GM12865 (cell line): Measurements from ENCODE around the gene TNFSF10.

Experiments
- DNase-seq: peaks from one replicate; pipeline ENCODE4 v3.0.0; 2010; ENCODE audit warnings: low read depth
- H3K4me3 ChIP-seq: 2 replicates; pipeline ENCODE4 v1.5.1; 2011; ENCODE audit warnings: mild to moderate bottlenecking, low read depth, low read length, control low read depth
- TF ChIP-seq, protein P1 (sequence below): IDR thresholded peaks from 2 replicates; pipeline ENCODE4 v1.5.1; 2011; ENCODE audit warnings: low read length, control low read depth, low read depth, inconsistent platforms; ENCODE audit not compliant: insufficient read depth; ENCODE audit errors: missing control alignments

TNFSF10 gene

GRCh38 chr3:172518929-172519640, 4.1 kb downstream of the TNFSF10 start:
- DNase-seq = no peak
- TF ChIP-seq, protein P1, sequence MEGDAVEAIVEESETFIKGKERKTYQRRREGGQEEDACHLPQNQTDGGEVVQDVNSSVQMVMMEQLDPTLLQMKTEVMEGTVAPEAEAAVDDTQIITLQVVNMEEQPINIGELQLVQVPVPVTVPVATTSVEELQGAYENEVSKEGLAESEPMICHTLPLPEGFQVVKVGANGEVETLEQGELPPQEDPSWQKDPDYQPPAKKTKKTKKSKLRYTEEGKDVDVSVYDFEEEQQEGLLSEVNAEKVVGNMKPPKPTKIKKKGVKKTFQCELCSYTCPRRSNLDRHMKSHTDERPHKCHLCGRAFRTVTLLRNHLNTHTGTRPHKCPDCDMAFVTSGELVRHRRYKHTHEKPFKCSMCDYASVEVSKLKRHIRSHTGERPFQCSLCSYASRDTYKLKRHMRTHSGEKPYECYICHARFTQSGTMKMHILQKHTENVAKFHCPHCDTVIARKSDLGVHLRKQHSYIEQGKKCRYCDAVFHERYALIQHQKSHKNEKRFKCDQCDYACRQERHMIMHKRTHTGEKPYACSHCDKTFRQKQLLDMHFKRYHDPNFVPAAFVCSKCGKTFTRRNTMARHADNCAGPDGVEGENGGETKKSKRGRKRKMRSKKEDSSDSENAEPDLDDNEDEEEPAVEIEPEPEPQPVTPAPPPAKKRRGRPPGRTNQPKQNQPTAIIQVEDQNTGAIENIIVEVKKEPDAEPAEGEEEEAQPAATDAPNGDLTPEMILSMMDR = no peak
- no peak overlapping the region for H3K4me3 ChIP-seq

DNA sequence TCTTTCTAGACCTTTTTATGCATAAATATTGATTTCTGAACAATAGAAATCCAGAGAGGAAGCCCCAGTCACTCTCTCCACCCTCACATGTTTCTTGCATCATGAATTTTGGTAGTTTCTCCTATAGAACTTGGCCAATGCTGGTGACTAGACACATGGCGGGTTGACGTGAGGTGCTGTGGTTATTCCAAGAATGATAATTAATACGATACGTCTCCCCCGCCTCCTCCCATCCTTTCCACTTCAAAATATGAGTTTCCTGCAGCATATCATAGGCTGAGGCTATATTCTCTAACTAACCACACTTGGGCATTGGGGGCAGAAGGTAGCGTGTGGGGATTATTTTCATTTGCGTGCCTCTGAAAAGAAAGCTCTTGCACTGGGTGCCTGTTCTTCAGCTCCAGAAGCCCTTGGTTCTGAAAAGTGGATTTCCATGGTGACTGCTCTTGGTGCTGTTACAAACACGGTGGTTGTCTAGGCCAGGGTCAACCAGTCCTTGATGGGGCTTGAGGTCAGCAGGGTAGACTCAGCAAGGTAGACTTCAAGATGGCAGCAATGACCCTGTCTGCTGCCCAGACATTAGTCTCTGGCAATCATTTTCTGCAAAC, 5.3 kb downstream of the TNFSF10 start:
- H3K4me3 ChIP-seq = no peak overlapping the region
- no peak for DNase-seq
- TF ChIP-seq, protein P1 = no peak

DNA sequence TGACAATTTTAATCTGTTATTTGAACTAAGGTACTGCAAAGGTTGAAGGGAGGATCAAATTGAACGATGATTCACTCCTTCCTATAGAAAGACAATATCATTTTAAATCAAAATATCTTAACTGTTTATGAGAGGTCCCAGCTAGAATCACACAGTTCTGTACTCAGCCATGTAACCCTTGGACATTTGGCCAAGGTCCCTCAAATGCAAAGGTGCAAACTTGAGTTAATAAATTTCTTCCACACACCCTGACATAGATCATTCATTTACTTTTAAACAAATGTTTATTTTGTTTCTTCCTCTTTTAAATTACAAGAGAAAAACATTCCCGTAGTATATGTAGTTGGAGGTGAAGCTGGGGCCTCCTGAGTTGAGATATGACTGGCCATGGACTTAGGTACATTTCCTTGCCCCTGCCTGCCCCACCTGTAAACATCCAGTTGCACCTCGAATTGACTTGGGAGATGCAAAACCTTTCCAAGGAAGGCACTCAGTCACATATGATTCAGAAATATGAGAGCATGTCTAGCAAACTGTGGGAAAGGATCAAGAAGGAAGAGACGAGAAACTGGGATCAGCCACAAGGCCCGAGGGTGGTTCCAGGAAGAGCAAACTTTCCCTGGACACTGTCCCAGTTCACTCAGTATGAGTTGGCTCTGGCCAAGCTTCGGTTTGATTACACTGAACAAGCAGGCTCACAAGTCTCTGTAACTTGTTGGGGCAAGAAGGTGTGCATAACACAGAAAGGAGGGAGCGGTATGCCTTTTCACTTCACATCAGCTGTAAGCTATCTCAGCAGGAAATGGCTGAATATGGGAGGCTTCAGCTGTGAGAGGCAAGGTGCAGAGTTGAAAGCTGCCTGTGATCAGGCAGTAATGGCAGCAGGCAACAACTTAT, 6.7 kb downstream of the TNFSF10 start:
- no peak overlapping the region for H3K4me3 ChIP-seq
- TF ChIP-seq, protein P1 = no peak
- DNase-seq = peak; percentile 62

- TF ChIP-seq, protein P1 = no peak
- no peak for DNase-seq
Observed at GRCh38 chr3:172515130-172515918, 7.9 kb downstream of the TNFSF10 start.

DNA sequence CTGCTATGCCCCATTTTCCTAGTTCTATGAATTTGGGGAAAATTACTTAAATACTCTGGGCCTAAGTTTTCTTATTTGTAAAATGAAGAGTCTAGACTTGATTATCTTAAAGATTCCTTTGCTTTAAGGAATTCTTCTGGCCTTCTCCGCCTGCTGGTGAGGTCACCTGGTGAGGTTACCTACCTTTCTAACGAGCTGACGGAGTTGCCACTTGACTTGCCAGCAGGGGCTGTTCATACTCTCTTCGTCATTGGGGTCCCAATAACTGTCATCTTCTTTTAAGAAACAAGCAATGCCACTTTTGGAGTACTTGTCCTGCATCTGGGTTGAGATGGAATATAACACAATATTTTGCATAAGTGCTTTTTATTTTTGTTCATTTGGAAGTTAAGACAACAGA, 8.6 kb downstream of the TNFSF10 start:
- DNase-seq = no peak
- TF ChIP-seq, protein P1 = no peak

More at GRCh38 chr3:172515130-172515918, 7.9 kb downstream of the TNFSF10 start:
- H3K4me3 ChIP-seq = no peak overlapping the region

DNA sequence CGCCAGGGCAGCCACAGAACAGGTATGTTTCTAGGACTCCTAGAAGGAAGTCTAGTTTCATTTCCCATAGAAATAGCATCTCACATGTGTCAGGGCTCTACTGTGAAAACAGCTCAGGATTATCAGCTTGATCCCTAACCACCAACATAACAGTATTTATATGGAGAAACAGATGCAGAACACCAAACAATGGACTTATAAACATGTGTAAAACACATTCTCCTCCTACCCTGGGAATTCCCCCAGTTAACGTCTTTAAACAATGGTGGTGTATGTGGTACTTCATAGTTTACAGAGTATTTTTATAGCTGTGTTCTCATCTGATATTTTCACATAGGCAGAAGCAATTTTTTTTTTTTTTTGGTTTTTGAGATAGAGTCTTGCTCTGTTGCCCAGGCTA, 9.7 kb downstream of the TNFSF10 start:
- no peak overlapping the region for H3K4me3 ChIP-seq
- no peak for DNase-seq
- TF ChIP-seq, protein P1 = no peak

More for the DNA sequence above, 8.6 kb downstream of the TNFSF10 start:
- no peak overlapping the region for H3K4me3 ChIP-seq
